K562 (cell line): Measurements from ENCODE around the gene FBLN2. TPM values are rescaled to one million over a fixed set of nuclear protein-coding genes. Genes with fewer than 3 reads are reported as not detected.
A peak's percentile ranks its signal among the peaks of the same experiment; 100 is the strongest.

Experiments used
- ATAC-seq: fragments of 200-7000 bp; cut with Tn5 transposase; 3 replicates; pipeline ENCODE4 v1.9.1; 2020; ENCODE audit warnings: moderate library complexity
- BruUV-seq: library from RNA; stranded (reverse); fragments of 400-500 nt; replicated peaks from 2 replicates; lab custom pipeline; 2021; lab: Mats Ljungman, UMichigan
- CTCF ChIA-PET: fragments of 300-600 bp; formaldehyde crosslinking; extraction: SDS; loops from one replicate; lab custom pipeline; 2021; ENCODE audit warnings: low intra/inter-chr PET ratio; lab: Yijun Ruan, JAX
- POLR2A ChIA-PET: fragments of 300-600, 350-650 bp; sonication (Branson Sonifier 250); formaldehyde crosslinking; extraction: SDS; loops from one replicate; lab custom pipeline; 2021; ENCODE audit warnings: antibody characterized with exemption, inconsistent platforms; lab: Yijun Ruan, JAX
- DNase-seq, 4 experiments: peaks; one replicate each; pipeline versions ENCODE4 v3.0.0 to v3.0.0-alpha.2; 2011 to 2018; ENCODE audit warnings: low spot score in 3 of 4, mixed read lengths in 3 of 4; ENCODE audit errors: extremely low read depth in 1 of 4
- FAIRE-seq: peaks from 2 replicates; lab custom pipeline; 2011; peaks lifted over from hg19 to GRCh38; lab: Jason Lieb, UNC
- H2AFZ ChIP-seq: 2 replicates; pipeline ENCODE4 v1.6.0; 2011; ENCODE audit warnings: low read depth, low read length, control low read depth, inconsistent platforms
- H3K27ac ChIP-seq: fragments of 200-600 bp; 3 replicates; pipeline ENCODE4 v1.8.0; 2011; ENCODE audit warnings: low read depth, mild to moderate bottlenecking, control low read depth, inconsistent platforms, low read length, moderate library complexity, mixed read lengths; ENCODE audit errors: extremely low read depth
- H3K27me3 ChIP-seq, 2 experiments: fragments of 300-600 bp in 1 of 2; 2 replicates in 1 of 2; 3 replicates in 1 of 2; pipeline versions ENCODE4 v1.6.0 to v1.8.0; 2011; ENCODE audit warnings: inconsistent platforms in 2 of 2, low read length in 2 of 2, mild to moderate bottlenecking in 1 of 2, mixed read lengths in 1 of 2, moderate library complexity in 1 of 2; ENCODE audit not compliant: control insufficient read depth in 2 of 2, insufficient read depth in 2 of 2
- H3K36me3 ChIP-seq: fragments of 300-600 bp; 3 replicates; pipeline ENCODE4 v1.8.0; 2011; ENCODE audit warnings: mild to moderate bottlenecking, low read length, inconsistent platforms; ENCODE audit not compliant: control insufficient read depth, insufficient read depth
- H3K4me1 ChIP-seq, 2 experiments: fragments of 200-600 bp in 1 of 2; replicated peaks in 1 of 2; 2 replicates in 1 of 2; 3 replicates in 1 of 2; pipeline versions ENCODE4 v1.5.1 to v1.8.0; 2011; ENCODE audit warnings: inconsistent platforms in 2 of 2, low read length in 2 of 2, mild to moderate bottlenecking in 1 of 2, mixed read lengths in 1 of 2, moderate library complexity in 1 of 2; ENCODE audit not compliant: control insufficient read depth in 2 of 2, insufficient read depth in 2 of 2
- H3K4me2 ChIP-seq: 2 replicates; pipeline ENCODE4 v1.6.1; 2011; ENCODE audit warnings: low read length, control low read depth, inconsistent platforms, mixed read lengths; ENCODE audit not compliant: insufficient read depth
- H3K4me3 ChIP-seq: fragments of 200-600 bp; sonication (generic), shearing (Covaris generic); 2 replicates; pipeline ENCODE4 v1.5.1; 2016; ENCODE audit warnings: control low read depth, inconsistent platforms
- H3K79me2 ChIP-seq: fragments of 200-600 bp; 3 replicates; pipeline ENCODE4 v1.8.0; 2011; ENCODE audit warnings: low read length, inconsistent platforms; ENCODE audit not compliant: control insufficient read depth, insufficient read depth
- H3K9ac ChIP-seq, 2 experiments: 2 replicates each; pipeline versions ENCODE4 v1.6.0 to v1.6.1; 2011; ENCODE audit warnings: low read depth in 2 of 2, low read length in 2 of 2, control low read depth in 1 of 2, inconsistent platforms in 1 of 2, mild to moderate bottlenecking in 1 of 2, mixed read lengths in 1 of 2; ENCODE audit not compliant: insufficient read depth in 1 of 2
- H3K9me1 ChIP-seq: one replicate; pipeline ENCODE4 v1.6.0; 2011; ENCODE audit warnings: inconsistent platforms, mild to moderate bottlenecking, low read length, moderate library complexity; ENCODE audit not compliant: control insufficient read depth, insufficient read depth
- H3K9me3 ChIP-seq: replicated peaks from 2 replicates; pipeline ENCODE4 v1.5.1; 2011; ENCODE audit warnings: low read depth, low read length, inconsistent platforms; ENCODE audit not compliant: control insufficient read depth, insufficient read depth
- H4K20me1 ChIP-seq: replicated peaks from 2 replicates; pipeline ENCODE4 v1.6.1; 2011; ENCODE audit warnings: low read length, inconsistent platforms, mixed read lengths; ENCODE audit not compliant: control insufficient read depth, insufficient read depth
- CBFA2T3 ChIP-seq: fragments of 450-650 bp; IDR thresholded peaks from 2 replicates; pipeline ENCODE4 v1.6.1; 2017
- CEBPB ChIP-seq: fragments of 450-650 bp; IDR thresholded peaks from 2 replicates; pipeline ENCODE4 v1.6.1; 2016; ENCODE audit warnings: missing genetic modification characterization, missing compliant biosample characterization
- CSDE1 ChIP-seq, 2 experiments: fragments of 450-650 bp; IDR thresholded peaks; 2 replicates each; pipeline ENCODE4 v1.6.1; 2016; ENCODE audit warnings: mild to moderate bottlenecking in 1 of 2
- ESRRB ChIP-seq: fragments of 250-450 bp; sonication (Bioruptor Pico); IDR thresholded peaks from 2 replicates; pipeline ENCODE4 v1.5.0; 2020; ENCODE audit warnings: mild to moderate bottlenecking, moderate library complexity, borderline replicate concordance
- HDAC8 ChIP-seq: fragments of 450-650 bp; IDR thresholded peaks from 2 replicates; pipeline ENCODE4 v1.6.1; 2016; ENCODE audit warnings: mild to moderate bottlenecking, missing genetic modification characterization, moderate library complexity, missing compliant biosample characterization
- KDM1A ChIP-seq, 2 experiments: fragments of 450-650 bp; IDR thresholded peaks; 2 replicates each; pipeline ENCODE4 v1.6.1; 2016; ENCODE audit warnings: mild to moderate bottlenecking in 2 of 2
- RREB1 ChIP-seq: fragments of 250-450 bp; sonication (Bioruptor Pico); IDR thresholded peaks from 2 replicates; pipeline ENCODE4 v1.4.0; 2020
- ZBTB26 ChIP-seq: fragments of 450-650 bp; formaldehyde crosslinking; IDR thresholded peaks from 2 replicates; pipeline ENCODE4 v1.4.0; 2022; ENCODE audit warnings: missing genetic modification characterization
- WGBS: fragments of 100-300 bp; shearing (Covaris generic); methylation state at CpG from one replicate; pipeline ENCODE4 v1.1.6; 2016; ENCODE audit warnings: low coverage, mixed read lengths; ENCODE audit not compliant: insufficient coverage; ENCODE audit errors: missing lambda C conversion rate; 5-methylcytosine and 5-hydroxymethylcytosine counted together
- in situ Hi-C: fragments of 300-500 bp; cut with MboI; formaldehyde crosslinking; loops from 4 replicates; pipeline ENCODE4 v1.15.0; 2018; ENCODE audit warnings: inconsistent platforms, mixed read lengths
- intact Hi-C: fragments of 100-400 bp; cut with micrococcal nuclease; formaldehyde crosslinking; loops from 2 replicates; pipeline ENCODE4 v1.14.2; 2022
- polyA plus RNA-seq, 8 experiments: library from polyadenylated mRNA; depleted of rRNA in 4 of 8; stranded (reverse) in 5 of 8; unstranded in 3 of 8; fragments of >200 nt; fragmentation: Nextera tagmentation in 2 of 8; fragmentation: Illumina TruSeq in 1 of 8; extraction: Ambion mirVana in 2 of 8; extraction: Trizol in 1 of 8; gene quantifications; 2 replicates each; pipeline versions ENCODE4 v1.2.1 to v1.2.3, GENCODE V29; 2011 to 2014; ENCODE audit warnings: inconsistent platforms in 1 of 8, missing spikeins in 1 of 8
- total RNA-seq, 7 experiments: library from RNA; depleted of rRNA in 6 of 7; stranded (reverse); fragments of >200 nt in 6 of 7; fragmentation: Illumina TruSeq in 2 of 7; extraction: Trizol in 2 of 7; gene quantifications; 2 replicates each; pipeline versions ENCODE4 v1.2.1 to v1.2.3, GENCODE V29; 2011 to 2021; ENCODE audit warnings: low replicate concordance in 1 of 7

FBLN2 gene
- total and polyA plus RNA-seq, 9 of the 15 experiments (the other 6 are each of a cell fraction or from before 2014, with no cell fraction given), result 0.03 to 0.10 (median 0.04) TPM; not detected in 6

GRCh38 chr3:13577181-13578121 is 28.5 kb downstream of the FBLN2 start:
- peaks cover 24 to 53% of the 10 kb centered on the region in 2 experiments; a peak in 4 of 5 replicates for H3K4me1 ChIP-seq
- intact Hi-C loops (no loop called here), in situ Hi-C loops (no loop called here)
- no peaks in the 10 kb centered on the region for H3K9me3 ChIP-seq
- 27% methylated on average over 7 of the region's 14 CpGs for WGBS
- no peak overlapping the region for H3K27ac ChIP-seq
- DNase-seq (peak; percentile 34 to 60 (median 48)), FAIRE-seq (no peak), ATAC-seq (no peak)
- H3K79me2 ChIP-seq, result no peaks in the 10 kb centered on the region
- H3K9me1 ChIP-seq, result peaks cover 9% of the 10 kb centered on the region
- no peak overlapping the region for H3K4me2 ChIP-seq
- H3K9ac ChIP-seq, result peak overlapping the region in 1 of 2 experiments; percentile 55; a peak in 2 of 4 replicates
- H3K36me3 ChIP-seq, result no peaks in the 10 kb centered on the region
- H4K20me1 ChIP-seq, result peaks cover 9% of the 10 kb centered on the region
- no TSS peak for BruUV-seq
- CTCF ChIA-PET, result no interaction called here
- POLR2A ChIA-PET, result interaction anchor here (0.6 to 2.0 kb wide), 3 partner anchors 14 to 98 kb away, joined by 3 to 8 read pairs (median 3); no protein-coding TSS in a partner anchor
- no peak overlapping the region for H3K4me3 ChIP-seq
- H3K27me3 ChIP-seq, result peaks cover 4 to 40% of the 10 kb centered on the region in 2 experiments; a peak in 4 of 5 replicates
- H2AFZ ChIP-seq, result no peak overlapping the region
- TF ChIP-seq ESRRB (CRISPR knock-in tag) (no peak), KDM1A (IDR thresholded peaks at IDR 0.05) (peak in 1 of 2 experiments; percentile 76; a peak in 1 of 4 replicates), CBFA2T3 (peak; percentile 25; the same call in 1 of the 2 replicates), CSDE1 (IDR thresholded peaks at IDR 0.05) (no peak), CEBPB (tag) (peak; percentile 53), ZBTB26 (CRISPR knock-in tag) (no peak), RREB1 (CRISPR knock-in tag) (no peak), HDAC8 (tag) (no peak)
